Subcutaneous adipose tissue (tissue), 4 donors: Measurements from ENCODE around the gene ANXA11. TPM values are rescaled to one million over a fixed set of nuclear protein-coding genes. Genes with fewer than 3 reads are reported as not detected.

Experiments
- CTCF ChIP-seq: fragments of 450-650 bp; IDR thresholded peaks from one replicate; pipeline ENCODE4 v1.5.1; 2016; ENCODE audit warnings: low read depth, mild to moderate bottlenecking, control low read depth, antibody characterized with exemption, moderate library complexity
- total RNA-seq, 4 donors: library from RNA; depleted of rRNA; stranded (reverse); fragments of >200 nt; gene quantifications; one replicate each; pipeline ENCODE4 v1.1.0, GENCODE V29; 2016

ANXA11 gene
- total RNA-seq, 4 donors from 2014 or later: 119 to 171 (median 140) TPM

- TF ChIP-seq CTCF: no peak
Observed at GRCh38 chr10:80159166-80159873, 46.0 kb downstream of the ANXA11 start.

- no peak for TF ChIP-seq CTCF
Observed at GRCh38 chr10:80158598-80159127, 46.7 kb downstream of the ANXA11 start.

- TF ChIP-seq CTCF: no peak
Observed at GRCh38 chr10:80158126-80158525, 47.2 kb downstream of the ANXA11 start.

GRCh38 chr10:80157561-80157960 lies 47.8 kb downstream of the ANXA11 start:
- TF ChIP-seq CTCF: no peak

- TF ChIP-seq CTCF: no peak
Observed at GRCh38 chr10:80156216-80156615, 49.1 kb downstream of the ANXA11 start.

- TF ChIP-seq CTCF: no peak
Observed at GRCh38 chr10:80155696-80156215, 49.6 kb downstream of the ANXA11 start.

- no peak for TF ChIP-seq CTCF
Observed at GRCh38 chr10:80154978-80155695, 50.2 kb downstream of the ANXA11 start.
